D721Med (cell line): Measurements from ENCODE around the gene SVEP1.

Experiments used
- DNase-seq: peaks from one replicate; pipeline ENCODE4 v3.0.0; 2011; ENCODE audit warnings: low spot score; ENCODE audit not compliant: insufficient read length
- FAIRE-seq: peaks from 2 replicates; lab custom pipeline; 2011; peaks lifted over from hg19 to GRCh38; lab: Jason Lieb, UNC
- CTCF ChIP-seq: IDR thresholded peaks from 2 replicates; pipeline ENCODE4 v1.5.1; 2012; ENCODE audit warnings: mild to moderate bottlenecking, control low read depth; ENCODE audit not compliant: insufficient read depth; ENCODE audit errors: missing control alignments

SVEP1 gene

GRCh38 chr9:110340306-110340705 is 239.2 kb downstream of the SVEP1 start:
- FAIRE-seq (no peak), DNase-seq (no peak)
- peak; percentile 16 for TF ChIP-seq CTCF

GRCh38 chr9:110338143-110338542 is 241.4 kb downstream of the SVEP1 start:
- DNase-seq: no peak
- no peak for TF ChIP-seq CTCF
- no peak for FAIRE-seq

GRCh38 chr9:110337727-110338126 is 241.8 kb downstream of the SVEP1 start, which contains the start of gene TXNDC8:
TXNDC8 (minus strand) TSS chr9:110337863.
- FAIRE-seq (no peak), DNase-seq (no peak)
- TF ChIP-seq CTCF: no peak

- TF ChIP-seq CTCF: no peak
- DNase-seq (no peak), FAIRE-seq (no peak)
These were observed 243.2 kb downstream of the SVEP1 start for GRCh38 chr9:110336363-110336762.

GRCh38 chr9:110334871-110335270 is 244.7 kb downstream of the SVEP1 start:
- no peak for FAIRE-seq
- no peak for DNase-seq
- no peak for TF ChIP-seq CTCF

- TF ChIP-seq CTCF: no peak
- FAIRE-seq (no peak), DNase-seq (no peak)
These were observed 245.4 kb downstream of the SVEP1 start for GRCh38 chr9:110334183-110334582.

- FAIRE-seq: no peak
- no peak for DNase-seq
- TF ChIP-seq CTCF: no peak
These were observed 246.8 kb downstream of the SVEP1 start for GRCh38 chr9:110332766-110333165.
